ENCODE results near the gene P4HA2.

DNA sequence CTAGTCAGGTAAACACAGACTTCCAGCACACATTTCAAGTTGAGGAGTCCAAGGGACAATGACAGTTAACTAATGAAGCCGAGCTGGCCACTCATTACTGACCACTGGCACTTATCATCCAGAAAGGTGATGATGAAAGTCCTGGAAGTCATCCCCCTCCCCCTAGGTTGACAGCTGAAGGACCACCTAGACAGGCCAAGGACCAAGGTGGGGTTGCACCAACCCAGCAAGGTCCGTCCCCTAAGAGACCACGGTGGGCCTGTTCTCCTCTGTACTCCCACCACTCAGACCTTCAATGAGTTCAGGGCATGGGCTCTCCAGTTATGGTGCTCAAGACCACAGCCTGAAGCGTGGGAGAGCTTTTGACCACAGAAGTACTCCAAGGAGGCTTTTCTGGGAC, 13.2 kb downstream of the P4HA2 start:
- TF ChIP-seq CTCF (conservative IDR thresholded peaks at IDR 0.05; ENCODE audit: low read length): no peak
- TF ChIP-seq EZH2phosphoT487 (IDR thresholded peaks at IDR 0.05; ENCODE audit: borderline replicate concordance): no peak
